Esophagus squamous epithelium (tissue), 4 donors: ENCODE data around the gene HP1BP3.

Experiments
- CTCF ChIP-seq, 6 experiments: fragments of 450-650 bp in 4 of 6; fragments of 200-600 bp in 2 of 6; sonication (generic) in 2 of 6; IDR thresholded peaks; one replicate each; pipeline ENCODE4 v1.5.1; 2016 to 2019; ENCODE audit warnings: antibody characterized with exemption in 6 of 6, mild to moderate bottlenecking in 4 of 6, moderate library complexity in 4 of 6
- POLR2A ChIP-seq, 4 donors: fragments of 450-650 bp; IDR thresholded peaks; one replicate each; pipeline ENCODE4 v1.6.1; 2017; ENCODE audit warnings: antibody characterized with exemption in 4 of 4, mild to moderate bottlenecking in 4 of 4, moderate library complexity in 3 of 4

GRCh38 chr1:20730690-20731056 is 56.4 kb downstream of the HP1BP3 start:
- TF ChIP-seq CTCF (IDR thresholded peaks at IDR 0.05), result no peak
- no peak for TF ChIP-seq POLR2A (IDR thresholded peaks at IDR 0.05)
